Neuronal stem cell (in vitro differentiated cells): ENCODE measurements around the gene REL.

Experiments
- DNase-seq: peaks from one replicate; pipeline ENCODE4 v3.0.0-alpha.2; 2013; ENCODE audit warnings: low spot score
- H2AFZ ChIP-seq: one replicate; pipeline ENCODE4 v1.6.1; 2013; ENCODE audit warnings: mild to moderate bottlenecking, low read length, inconsistent platforms
- H2AK5ac ChIP-seq: 2 replicates; pipeline ENCODE4 v1.6.1; 2013; ENCODE audit warnings: low read depth, mild to moderate bottlenecking, inconsistent platforms, low read length, moderate library complexity, mixed read lengths
- H2BK120ac ChIP-seq: 2 replicates; pipeline ENCODE4 v1.6.1; 2013; ENCODE audit warnings: low read depth, mild to moderate bottlenecking, inconsistent platforms, low read length, moderate library complexity, mixed read lengths
- H2BK12ac ChIP-seq: one replicate; pipeline ENCODE4 v1.6.1; 2013; ENCODE audit warnings: low read length, inconsistent platforms
- H2BK15ac ChIP-seq: 2 replicates; pipeline ENCODE4 v1.6.1; 2013; ENCODE audit warnings: mild to moderate bottlenecking, low read length, inconsistent platforms, mixed read lengths
- H2BK5ac ChIP-seq: one replicate; pipeline ENCODE4 v1.6.1; 2013; ENCODE audit warnings: inconsistent platforms, mild to moderate bottlenecking, low read length, moderate library complexity
- H3K14ac ChIP-seq: one replicate; pipeline ENCODE4 v1.6.1; 2013; ENCODE audit warnings: low read length, inconsistent platforms
- H3K18ac ChIP-seq: 2 replicates; pipeline ENCODE4 v1.6.1; 2013; ENCODE audit warnings: low read length, inconsistent platforms
- H3K23ac ChIP-seq: 2 replicates; pipeline ENCODE4 v1.6.1; 2013; ENCODE audit warnings: low read depth, mild to moderate bottlenecking, mixed read lengths, low read length, inconsistent platforms; ENCODE audit not compliant: poor library complexity
- H3K27ac ChIP-seq: replicated peaks from 3 replicates; pipeline ENCODE4 v1.5.1; 2013; ENCODE audit warnings: low read length, inconsistent platforms
- H3K27me3 ChIP-seq, 3 experiments: 2 replicates each; pipeline ENCODE4 v1.6.1; 2013; ENCODE audit warnings: low read length in 3 of 3, mild to moderate bottlenecking in 2 of 3, inconsistent platforms in 1 of 3, low read depth in 1 of 3, mixed read lengths in 1 of 3, moderate library complexity in 1 of 3; ENCODE audit not compliant: control insufficient read depth in 3 of 3, insufficient read depth in 3 of 3
- H3K36me3 ChIP-seq, 2 donors: replicated peaks in 1 of 2; 2 replicates each; pipeline ENCODE4 v1.6.1; 2013; ENCODE audit warnings: low read length in 2 of 2; ENCODE audit not compliant: control insufficient read depth in 2 of 2, insufficient read depth in 2 of 2
- H3K4ac ChIP-seq: 2 replicates; pipeline ENCODE4 v1.6.1; 2013; ENCODE audit warnings: inconsistent platforms, mild to moderate bottlenecking, low read length, moderate library complexity
- H3K4me1 ChIP-seq, 2 donors: 1 replicate in 1 of 2; 2 replicates in 1 of 2; pipeline ENCODE4 v1.6.1; 2013; ENCODE audit warnings: low read length in 2 of 2, low read depth in 1 of 2; ENCODE audit not compliant: control insufficient read depth in 2 of 2, insufficient read depth in 1 of 2
- H3K4me2 ChIP-seq: one replicate; pipeline ENCODE4 v1.6.1; 2013; ENCODE audit warnings: mild to moderate bottlenecking, low read length, inconsistent platforms; ENCODE audit not compliant: insufficient read depth, poor library complexity, severe bottlenecking
- H3K4me3 ChIP-seq, 2 donors: 2 replicates each; pipeline ENCODE4 v1.5.1; 2013; ENCODE audit warnings: low read length in 2 of 2, mild to moderate bottlenecking in 2 of 2, inconsistent platforms in 1 of 2, moderate library complexity in 1 of 2
- H3K79me1 ChIP-seq: one replicate; pipeline ENCODE4 v1.6.1; 2013; ENCODE audit warnings: low read depth, mild to moderate bottlenecking, inconsistent platforms, low read length, moderate library complexity
- H3K9ac ChIP-seq: one replicate; pipeline ENCODE4 v1.6.1; 2013; ENCODE audit warnings: mild to moderate bottlenecking, low read depth, low read length, inconsistent platforms; ENCODE audit not compliant: poor library complexity
- H3K9me3 ChIP-seq, 2 donors: replicated peaks in 1 of 2; 2 replicates each; pipeline versions ENCODE3 to v1.6.1; 2013; ENCODE audit warnings: low read length in 2 of 2, mild to moderate bottlenecking in 2 of 2, inconsistent platforms in 1 of 2, low read depth in 1 of 2, mixed read lengths in 1 of 2, moderate library complexity in 1 of 2; ENCODE audit not compliant: control insufficient read depth in 2 of 2, insufficient read depth in 1 of 2
- H4K8ac ChIP-seq: one replicate; pipeline ENCODE4 v1.6.1; 2013; ENCODE audit warnings: low read depth, mild to moderate bottlenecking, inconsistent platforms, low read length, moderate library complexity
- H4K91ac ChIP-seq: one replicate; pipeline ENCODE4 v1.6.1; 2013; ENCODE audit warnings: low read length, low read depth, mild to moderate bottlenecking, inconsistent platforms; ENCODE audit not compliant: poor library complexity
- WGBS, 2 donors: extraction: QIAGEN DNeasy Blood & Tissue Kit; methylation state at CpG; one replicate each; pipeline ENCODE4 v1.1.7; 2013; ENCODE audit warnings: missing lambda C conversion rate in 2 of 2, mixed read lengths in 1 of 2; ENCODE audit not compliant: insufficient read length in 2 of 2, insufficient replicate concordance in 1 of 2; ENCODE audit errors: extremely low coverage in 2 of 2; 5-methylcytosine and 5-hydroxymethylcytosine counted together

The REL gene

DNA sequence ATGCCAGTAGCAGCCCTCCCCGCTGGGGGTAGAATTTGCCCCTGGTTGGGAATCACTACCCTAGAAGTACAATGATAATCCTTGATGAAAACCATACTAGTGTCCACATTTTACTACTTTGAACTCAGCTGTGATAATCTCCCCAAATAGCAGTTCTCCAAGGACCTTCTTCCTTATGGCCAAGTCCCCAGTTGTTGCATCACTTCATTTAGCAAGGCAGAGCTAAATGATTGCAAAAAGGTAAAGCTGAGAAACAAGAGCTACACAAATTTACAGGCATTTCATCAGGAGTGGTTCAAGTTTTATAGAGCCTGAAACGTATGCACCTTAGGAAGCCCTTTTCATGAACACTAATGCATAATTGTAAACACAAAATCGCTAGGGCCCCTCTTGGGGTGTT, 44.9 kb upstream of the REL start:
- H2BK12ac ChIP-seq, result no peak overlapping the region
- H3K4me2 ChIP-seq, result no peak overlapping the region
- no peak overlapping the region for H2AK5ac ChIP-seq
- no peak overlapping the region for H2BK15ac ChIP-seq
- peaks cover 0 to 6% (median 0%) of the 10 kb centered on the region in 3 experiments for H3K27me3 ChIP-seq
- no peak overlapping the region for H3K27ac ChIP-seq
- H2AFZ ChIP-seq, result no peak overlapping the region
- H3K23ac ChIP-seq, result no peak overlapping the region
- H3K14ac ChIP-seq, result no peak overlapping the region
- no peak overlapping the region for H4K8ac ChIP-seq
- H3K79me1 ChIP-seq, result no peaks in the 10 kb centered on the region
- no peak overlapping the region for H3K4me3 ChIP-seq
- no peak for DNase-seq
- H4K91ac ChIP-seq, result no peak overlapping the region
- no peak overlapping the region for H2BK120ac ChIP-seq
- H3K9me3 ChIP-seq, result no peaks in the 10 kb centered on the region
- H3K9ac ChIP-seq, result no peak overlapping the region
- no CpG with 5 or more reads among the region's 3 CpGs for WGBS, 2 donors
- no peaks in the 10 kb centered on the region for H3K36me3 ChIP-seq
- H3K4me1 ChIP-seq, result peaks cover 4% of the 10 kb centered on the region in 2 donors
- H3K4ac ChIP-seq, result no peak overlapping the region
- no peak overlapping the region for H3K18ac ChIP-seq
- H2BK5ac ChIP-seq, result no peak overlapping the region

DNA sequence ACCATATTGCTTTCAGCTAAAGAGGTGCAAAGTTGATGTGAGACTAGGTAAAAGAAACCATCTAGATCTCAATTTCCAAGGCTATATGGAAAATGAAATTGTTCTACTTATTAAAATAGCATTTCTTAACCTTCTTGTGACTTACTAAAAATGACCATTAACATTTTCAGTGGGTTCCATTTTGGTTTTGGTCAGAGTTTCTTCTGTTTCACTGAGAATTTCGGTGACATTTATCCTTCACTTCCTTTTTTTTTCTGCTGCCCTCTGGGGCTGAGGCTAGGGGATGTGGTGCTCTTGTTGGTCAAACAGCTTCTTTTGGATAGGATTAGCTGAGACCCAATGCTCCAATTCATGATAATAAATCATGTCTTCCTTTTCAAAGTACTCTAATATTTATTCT, 44.3 kb upstream of the REL start:
- Histone ChIP-seq H2BK120ac (no peak overlapping the region), H3K27ac (no peak overlapping the region), H3K27me3 (peaks cover 0 to 4% (median 0%) of the 10 kb centered on the region in 3 experiments), H2BK12ac (no peak overlapping the region), H4K91ac (no peak overlapping the region), H3K4me2 (no peak overlapping the region), H3K23ac (no peak overlapping the region), H4K8ac (no peak overlapping the region), H3K9ac (no peak overlapping the region), H3K14ac (no peak overlapping the region), H3K4ac (no peak overlapping the region), H3K18ac (no peak overlapping the region), H3K4me3 (no peak overlapping the region), H2BK15ac (no peak overlapping the region), H3K36me3 (no peaks in the 10 kb centered on the region), H2AFZ (no peak overlapping the region), H2AK5ac (no peak overlapping the region), H2BK5ac (no peak overlapping the region), H3K79me1 (no peaks in the 10 kb centered on the region), H3K9me3 (no peaks in the 10 kb centered on the region), H3K4me1 (peaks cover 4% of the 10 kb centered on the region in 2 donors)
- DNase-seq, result no peak
- no CpG with 5 or more reads among the region's 1 CpG for WGBS, 2 donors

GRCh38 chr2:60838481-60838880, 42.9 kb upstream of the REL start:
- H3K4me2 ChIP-seq, result no peak overlapping the region
- H3K36me3 ChIP-seq, result no peaks in the 10 kb centered on the region
- H3K4ac ChIP-seq, result no peak overlapping the region
- peaks cover 0 to 4% (median 0%) of the 10 kb centered on the region in 3 experiments for H3K27me3 ChIP-seq
- no peak overlapping the region for H2AFZ ChIP-seq
- H3K4me1 ChIP-seq, result peaks cover 4% of the 10 kb centered on the region in 2 donors
- H3K27ac ChIP-seq, result no peak overlapping the region
- DNase-seq, result no peak
- H3K18ac ChIP-seq, result no peak overlapping the region
- H3K14ac ChIP-seq, result no peak overlapping the region
- no peak overlapping the region for H4K8ac ChIP-seq
- H3K23ac ChIP-seq, result no peak overlapping the region
- no CpG with 5 or more reads among the region's 3 CpGs for WGBS, 2 donors
- no peak overlapping the region for H4K91ac ChIP-seq
- no peaks in the 10 kb centered on the region for H3K9me3 ChIP-seq
- H3K9ac ChIP-seq, result no peak overlapping the region
- no peaks in the 10 kb centered on the region for H3K79me1 ChIP-seq
- no peak overlapping the region for H3K4me3 ChIP-seq
- no peak overlapping the region for H2BK5ac ChIP-seq
- H2BK15ac ChIP-seq, result no peak overlapping the region
- H2AK5ac ChIP-seq, result no peak overlapping the region
- H2BK12ac ChIP-seq, result no peak overlapping the region
- H2BK120ac ChIP-seq, result no peak overlapping the region

DNA sequence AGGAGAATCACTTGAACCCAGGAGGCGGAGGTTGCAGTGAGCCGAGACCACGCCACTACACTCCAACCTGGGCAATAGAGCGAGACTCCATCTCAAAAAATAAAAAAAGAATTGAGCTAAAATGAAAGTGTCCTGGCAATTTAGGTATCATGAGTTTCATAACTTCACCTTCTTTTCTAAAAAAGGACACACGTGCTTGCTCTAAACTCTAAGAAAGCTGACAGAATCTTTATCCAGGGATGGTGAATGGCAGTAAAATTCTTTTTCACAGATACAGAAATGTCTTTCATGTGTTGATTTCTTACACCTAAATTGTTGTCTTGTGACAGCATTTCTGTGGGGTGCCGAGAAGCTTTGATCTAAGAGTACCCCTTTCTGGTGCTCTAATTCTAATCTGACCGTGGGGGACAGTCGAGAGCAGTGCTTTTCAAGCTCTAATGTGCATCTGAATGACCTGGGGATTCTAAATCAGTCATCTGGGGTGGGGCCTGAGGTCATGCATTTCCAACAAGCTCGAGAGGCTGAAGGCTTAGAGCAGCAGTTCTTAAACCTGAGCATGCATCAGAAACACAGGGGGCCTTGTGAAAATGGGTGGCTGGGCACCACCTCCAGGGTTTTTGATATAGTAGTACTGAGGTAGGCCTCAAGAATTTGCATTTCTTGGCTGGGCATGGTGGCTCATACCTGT, 42.1 kb upstream of the REL start:
- no peak for DNase-seq
- Histone ChIP-seq H4K8ac (no peak overlapping the region), H2AFZ (no peak overlapping the region), H2AK5ac (no peak overlapping the region), H3K4me1 (peaks cover 3 to 4% of the 10 kb centered on the region in 2 donors), H2BK15ac (no peak overlapping the region), H3K27ac (no peak overlapping the region), H3K36me3 (no peaks in the 10 kb centered on the region), H3K23ac (no peak overlapping the region), H2BK5ac (no peak overlapping the region), H2BK120ac (no peak overlapping the region), H3K79me1 (no peaks in the 10 kb centered on the region), H3K9ac (no peak overlapping the region), H3K4me3 (no peak overlapping the region), H3K9me3 (no peaks in the 10 kb centered on the region), H3K18ac (no peak overlapping the region), H3K14ac (no peak overlapping the region), H4K91ac (no peak overlapping the region), H2BK12ac (no peak overlapping the region), H3K4me2 (no peak overlapping the region), H3K27me3 (peaks cover 0 to 4% (median 0%) of the 10 kb centered on the region in 3 experiments), H3K4ac (no peak overlapping the region)
- no CpG with 5 or more reads among the region's 9 CpGs for WGBS, 2 donors
